Measurements from ENCODE around the gene CCDC6.

DNA sequence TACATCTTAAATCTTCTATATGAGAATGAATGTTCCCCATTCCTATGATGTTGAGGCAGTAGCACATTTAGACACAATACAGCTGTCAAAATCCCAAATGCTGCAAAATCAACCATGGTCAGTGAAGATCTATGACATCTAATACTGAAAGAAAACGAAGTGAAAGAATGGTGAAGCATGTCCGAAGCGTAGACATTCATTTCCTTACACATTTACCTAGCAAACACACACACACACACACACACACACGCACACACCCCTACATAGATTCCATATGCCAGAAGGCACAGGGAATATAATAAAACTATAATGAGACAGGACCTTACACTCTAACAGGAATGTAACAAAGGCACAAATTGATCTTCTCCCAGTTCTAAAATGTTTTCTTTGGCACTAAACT lies 32.5 kb downstream of the CCDC6 start:
- TF ChIP-seq, protein P1, sequence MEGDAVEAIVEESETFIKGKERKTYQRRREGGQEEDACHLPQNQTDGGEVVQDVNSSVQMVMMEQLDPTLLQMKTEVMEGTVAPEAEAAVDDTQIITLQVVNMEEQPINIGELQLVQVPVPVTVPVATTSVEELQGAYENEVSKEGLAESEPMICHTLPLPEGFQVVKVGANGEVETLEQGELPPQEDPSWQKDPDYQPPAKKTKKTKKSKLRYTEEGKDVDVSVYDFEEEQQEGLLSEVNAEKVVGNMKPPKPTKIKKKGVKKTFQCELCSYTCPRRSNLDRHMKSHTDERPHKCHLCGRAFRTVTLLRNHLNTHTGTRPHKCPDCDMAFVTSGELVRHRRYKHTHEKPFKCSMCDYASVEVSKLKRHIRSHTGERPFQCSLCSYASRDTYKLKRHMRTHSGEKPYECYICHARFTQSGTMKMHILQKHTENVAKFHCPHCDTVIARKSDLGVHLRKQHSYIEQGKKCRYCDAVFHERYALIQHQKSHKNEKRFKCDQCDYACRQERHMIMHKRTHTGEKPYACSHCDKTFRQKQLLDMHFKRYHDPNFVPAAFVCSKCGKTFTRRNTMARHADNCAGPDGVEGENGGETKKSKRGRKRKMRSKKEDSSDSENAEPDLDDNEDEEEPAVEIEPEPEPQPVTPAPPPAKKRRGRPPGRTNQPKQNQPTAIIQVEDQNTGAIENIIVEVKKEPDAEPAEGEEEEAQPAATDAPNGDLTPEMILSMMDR (IDR thresholded peaks at IDR 0.05; ENCODE audit: poor library complexity, severe bottlenecking): no peak
- TF ChIP-seq MXI1 (conservative IDR thresholded peaks at IDR 0.05; ENCODE audit: poor library complexity, severe bottlenecking) (no peak), RAD21 (conservative IDR thresholded peaks at IDR 0.05) (no peak), POLR2AphosphoS5 (IDR thresholded peaks at IDR 0.05) (no peak)

Data from neural cell (in vitro differentiated cells).